HG03175 (cell line): Measurements from ENCODE around the gene PCOLCE2.
A peak's percentile ranks its signal among the peaks of the same experiment; 100 is the strongest.

Experiments
- ATAC-seq: cut with Tn5 transposase; IDR thresholded peaks from one replicate; pipeline ENCODE4 v1.9.1; 2021; ENCODE audit warnings: mild to moderate bottlenecking, moderate library complexity; ENCODE audit not compliant: unreplicated experiment

PCOLCE2 gene, protein sequence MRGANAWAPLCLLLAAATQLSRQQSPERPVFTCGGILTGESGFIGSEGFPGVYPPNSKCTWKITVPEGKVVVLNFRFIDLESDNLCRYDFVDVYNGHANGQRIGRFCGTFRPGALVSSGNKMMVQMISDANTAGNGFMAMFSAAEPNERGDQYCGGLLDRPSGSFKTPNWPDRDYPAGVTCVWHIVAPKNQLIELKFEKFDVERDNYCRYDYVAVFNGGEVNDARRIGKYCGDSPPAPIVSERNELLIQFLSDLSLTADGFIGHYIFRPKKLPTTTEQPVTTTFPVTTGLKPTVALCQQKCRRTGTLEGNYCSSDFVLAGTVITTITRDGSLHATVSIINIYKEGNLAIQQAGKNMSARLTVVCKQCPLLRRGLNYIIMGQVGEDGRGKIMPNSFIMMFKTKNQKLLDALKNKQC

DNA sequence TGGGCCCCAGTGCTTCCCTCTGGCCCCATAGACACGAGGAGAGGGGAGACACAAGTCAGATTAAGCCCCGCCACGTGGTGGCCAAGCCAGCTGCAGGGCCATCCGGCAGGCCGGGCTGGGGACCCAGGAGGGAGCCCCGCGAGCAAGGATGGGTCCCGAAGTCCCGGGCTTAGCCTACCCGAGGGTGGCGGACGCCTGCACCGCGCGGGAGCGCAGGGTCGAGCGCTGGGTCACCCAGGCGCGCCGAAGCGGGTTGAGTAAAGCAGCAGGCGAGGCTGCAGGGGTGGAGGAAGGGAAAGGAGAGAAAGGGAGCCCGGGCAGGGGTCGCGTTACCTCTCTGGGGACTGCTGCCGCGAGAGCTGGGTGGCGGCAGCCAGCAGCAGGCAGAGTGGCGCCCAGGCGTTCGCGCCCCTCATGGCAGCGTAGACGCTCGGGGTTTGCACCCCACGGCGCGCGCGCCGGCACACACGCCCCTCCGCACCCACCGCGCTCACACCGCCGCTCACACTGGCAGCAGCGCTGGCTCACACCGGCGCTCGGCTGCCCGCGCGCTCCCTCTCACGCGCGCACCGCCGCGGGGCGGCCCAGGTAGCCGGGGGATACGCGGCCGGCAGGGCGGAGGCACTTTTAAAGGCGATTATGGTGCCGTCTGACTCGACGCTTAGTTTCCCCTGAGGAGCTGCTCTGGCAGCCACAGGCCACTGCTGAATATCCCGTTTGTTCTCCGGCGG, at the start of gene PCOLCE2:
TSS of gene PCOLCE2 (minus strand) at position 603 of the 731 bp plus-strand sequence. CDS start at position 416, 187 bp downstream.
- ATAC-seq: peak; percentile 47

DNA sequence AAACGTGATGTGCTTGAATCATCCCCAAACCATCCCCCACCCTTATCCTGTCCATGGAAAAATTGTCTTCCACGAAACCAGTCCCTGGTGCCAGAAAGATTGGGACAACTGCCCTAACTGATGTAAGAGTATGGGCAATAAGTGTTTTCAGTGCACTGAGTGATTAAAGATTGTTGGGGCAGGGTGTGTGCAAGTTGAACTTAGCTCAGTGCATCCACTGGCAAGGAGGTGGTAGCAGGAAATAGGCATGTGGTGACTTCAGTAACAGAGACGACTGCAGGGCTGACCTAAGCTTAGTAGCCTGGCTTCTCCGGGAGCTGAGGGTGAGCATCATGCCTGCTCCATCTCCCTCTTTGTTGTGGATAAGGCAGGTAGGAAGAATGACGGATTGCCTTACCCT, 47.1 kb upstream of the PCOLCE2 start:
- no peak for ATAC-seq

DNA sequence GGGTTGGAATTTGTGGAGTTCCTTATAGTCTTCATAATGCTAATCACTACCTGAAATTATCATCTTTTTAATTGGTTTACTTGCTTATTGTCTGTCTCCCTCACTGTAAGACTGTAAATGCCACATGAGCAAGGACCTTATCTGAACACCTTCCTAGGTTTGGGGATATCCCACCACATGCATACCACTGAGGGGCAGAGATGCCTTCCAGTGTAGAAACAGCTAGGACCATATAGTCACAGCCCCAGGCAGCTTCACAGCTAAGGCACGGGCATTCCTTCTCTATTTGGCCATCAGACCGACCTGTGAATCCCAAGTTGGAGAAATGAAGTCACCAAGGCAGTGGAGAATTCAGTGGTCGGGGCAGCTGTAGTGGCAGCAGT, 46.0 kb upstream of the PCOLCE2 start:
- no peak for ATAC-seq

DNA sequence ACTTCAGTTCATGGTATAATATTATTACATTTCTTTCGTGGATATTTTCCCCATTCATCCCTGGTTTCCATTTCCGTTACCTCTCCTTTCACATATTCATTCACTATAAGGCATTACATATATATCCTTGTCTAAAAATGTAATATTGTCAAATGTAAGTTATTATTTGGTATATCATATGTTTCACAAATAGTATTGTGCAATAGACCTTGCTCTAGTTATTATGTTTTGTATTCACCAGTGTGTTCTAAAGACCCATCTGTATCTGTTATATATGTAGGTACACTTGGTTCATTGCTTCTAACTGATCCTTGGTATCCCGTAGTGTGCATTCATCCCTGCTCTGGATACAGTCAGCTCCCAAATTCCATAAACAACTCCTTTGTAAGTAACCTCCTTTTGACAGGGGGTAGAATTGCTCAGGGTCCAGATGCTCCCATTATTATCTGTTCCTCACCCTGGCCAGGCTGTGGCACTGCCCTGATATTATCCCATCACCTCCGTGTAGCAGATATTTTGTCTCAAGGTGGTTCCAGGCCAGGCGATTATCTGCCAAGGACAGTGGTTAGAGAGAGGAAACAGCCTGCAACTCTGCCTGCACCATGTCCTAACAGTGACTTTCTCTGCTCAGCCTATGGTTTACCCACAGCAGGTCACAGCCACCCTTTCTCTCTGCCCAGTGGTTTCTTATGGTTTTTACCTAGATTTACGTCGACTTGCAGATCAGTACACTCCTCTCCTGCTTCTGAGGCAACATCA, 45.4 kb upstream of the PCOLCE2 start:
- ATAC-seq: no peak

DNA sequence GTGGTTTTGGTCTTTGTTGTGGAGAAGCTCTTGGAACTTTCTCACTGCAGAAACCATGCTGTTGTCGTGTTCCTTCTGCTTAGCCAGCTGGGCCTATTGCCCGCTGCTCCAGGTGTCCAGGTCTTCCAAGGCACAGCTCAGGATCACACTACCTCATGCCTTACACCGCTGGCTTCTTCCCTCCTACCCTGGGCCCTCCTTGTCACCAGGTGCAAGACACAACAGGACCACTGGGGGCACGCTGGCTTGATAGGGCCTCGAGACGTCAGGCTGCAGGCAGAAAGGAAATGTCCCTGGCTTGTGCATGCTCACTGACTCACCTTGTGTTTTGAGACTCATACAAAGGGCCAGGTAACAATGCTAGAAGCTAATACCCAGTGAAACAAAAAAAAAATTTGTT, 42.3 kb upstream of the PCOLCE2 start:
- peak; percentile 74 for ATAC-seq

DNA sequence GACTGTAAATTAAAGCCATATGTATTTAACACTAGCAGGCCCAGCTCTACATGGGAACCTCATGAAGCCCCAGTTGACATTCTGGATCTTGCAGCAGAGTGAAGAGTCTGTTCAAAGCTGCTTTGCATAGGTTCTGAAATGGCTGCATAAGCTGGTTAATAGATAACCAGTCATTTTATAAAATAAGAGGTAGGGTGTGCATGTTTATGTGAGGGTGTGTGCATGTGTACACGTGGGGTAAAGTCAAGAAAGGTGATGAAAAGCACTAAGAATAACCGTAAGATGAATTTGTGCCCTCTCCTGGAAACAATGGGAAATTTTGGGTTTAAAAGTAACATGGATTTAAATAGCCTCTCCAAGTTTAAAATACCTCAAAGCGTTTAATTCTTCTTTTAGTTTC, 41.6 kb upstream of the PCOLCE2 start:
- ATAC-seq: no peak

DNA sequence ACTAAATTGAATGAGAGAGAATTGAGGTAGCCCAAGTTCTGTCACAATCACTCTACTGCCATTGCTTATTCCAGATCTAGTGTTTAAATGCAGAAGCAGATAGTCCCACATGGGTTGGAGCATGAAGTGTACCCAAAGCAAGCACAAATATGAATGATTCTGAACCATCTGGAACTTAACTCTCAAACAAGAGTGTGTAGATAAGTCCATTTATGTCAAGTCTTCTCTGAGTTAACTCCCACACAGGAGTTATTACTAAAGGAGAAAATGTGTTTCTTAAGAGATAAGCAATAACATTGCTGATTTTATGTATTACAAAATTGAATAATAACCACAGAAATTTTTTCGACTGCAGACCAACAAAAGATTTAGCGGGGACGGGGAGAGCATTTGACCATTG, 41.0 kb upstream of the PCOLCE2 start:
- no peak for ATAC-seq

DNA sequence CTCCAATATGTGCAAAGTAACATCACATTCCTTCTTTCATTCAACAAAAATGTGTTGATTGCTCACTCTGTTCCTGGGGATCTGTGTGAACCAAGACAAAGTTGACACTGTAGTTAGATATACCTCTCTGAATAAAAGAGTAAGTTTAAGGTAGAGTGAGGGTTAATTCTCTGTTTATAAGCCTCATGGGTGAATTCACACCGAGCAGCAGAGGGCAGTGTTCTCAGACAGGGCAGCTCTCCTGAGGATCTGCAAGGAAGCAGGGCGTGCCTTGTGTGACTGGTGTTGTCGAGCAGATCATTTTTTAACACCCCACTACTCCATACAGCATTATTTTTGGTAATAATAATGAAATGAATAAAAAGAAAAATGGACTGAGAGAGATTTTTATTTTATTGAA, 40.2 kb upstream of the PCOLCE2 start:
- ATAC-seq: peak; percentile 52

DNA sequence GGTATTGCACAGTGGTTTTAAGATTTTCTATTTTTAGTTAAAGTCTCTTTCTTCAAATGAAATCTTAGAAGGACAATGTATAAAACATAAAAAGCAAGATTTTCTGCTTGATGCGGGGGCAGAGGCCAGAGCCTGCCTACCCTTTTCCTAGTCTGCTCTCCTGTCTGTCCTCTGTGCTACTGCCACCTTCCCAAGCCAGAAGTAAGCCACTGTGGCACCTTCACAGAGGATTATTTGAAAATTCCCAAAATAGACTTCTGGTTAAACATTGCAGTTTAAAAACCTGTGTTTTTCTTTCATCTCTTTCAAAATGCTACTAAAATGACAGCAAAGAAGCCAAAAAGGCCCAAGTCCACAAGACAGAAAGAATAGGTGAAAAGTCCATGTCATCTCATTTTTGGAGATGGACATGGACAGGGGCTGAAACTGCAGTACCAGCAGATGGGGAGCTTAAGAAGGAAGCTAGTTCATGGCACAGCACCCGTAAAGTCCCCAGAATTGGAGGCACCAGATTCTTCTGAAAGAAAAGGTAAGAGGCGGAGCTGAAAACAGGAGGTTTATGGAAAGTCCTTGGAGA, 37.6 kb upstream of the PCOLCE2 start:
- ATAC-seq: no peak

DNA sequence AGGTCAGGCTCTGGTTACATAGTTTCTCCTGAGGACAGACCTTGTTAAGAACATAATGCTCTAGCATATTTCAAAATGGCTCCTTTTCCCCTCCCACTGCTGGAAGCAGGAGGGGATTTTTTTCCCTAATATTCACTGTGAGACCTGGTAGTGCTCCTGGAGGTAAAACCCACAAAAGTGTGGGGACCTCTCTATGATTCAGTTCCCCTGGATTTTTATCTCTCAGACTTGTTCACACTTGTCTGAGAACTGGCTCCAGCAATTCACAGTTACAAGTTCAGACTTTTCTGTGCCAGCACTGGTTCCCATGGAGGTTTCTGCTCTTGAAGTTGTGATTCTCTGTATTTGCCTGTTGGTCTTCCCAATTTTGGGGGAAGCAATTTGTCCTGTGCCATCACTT, 36.3 kb upstream of the PCOLCE2 start:
- no peak for ATAC-seq

DNA sequence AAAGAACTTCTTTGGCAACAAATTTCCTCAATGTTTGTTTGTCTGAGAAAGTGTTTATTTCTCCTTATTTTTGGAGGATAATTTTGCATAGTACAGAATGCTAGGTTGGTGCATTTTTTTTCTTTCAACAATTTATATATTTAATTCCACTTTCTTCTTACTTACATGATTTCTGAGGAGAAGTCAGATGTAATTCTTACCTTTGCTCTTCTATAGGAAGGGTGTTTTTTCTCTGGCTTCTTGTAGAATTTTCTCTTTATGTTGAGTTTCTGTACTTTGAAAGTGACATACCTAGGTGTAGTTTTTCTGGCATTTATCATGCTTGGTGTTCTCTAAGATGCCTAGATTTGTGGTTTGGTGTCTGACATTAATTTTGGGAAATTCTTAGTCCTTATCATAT, 34.8 kb upstream of the PCOLCE2 start:
- ATAC-seq: no peak

DNA sequence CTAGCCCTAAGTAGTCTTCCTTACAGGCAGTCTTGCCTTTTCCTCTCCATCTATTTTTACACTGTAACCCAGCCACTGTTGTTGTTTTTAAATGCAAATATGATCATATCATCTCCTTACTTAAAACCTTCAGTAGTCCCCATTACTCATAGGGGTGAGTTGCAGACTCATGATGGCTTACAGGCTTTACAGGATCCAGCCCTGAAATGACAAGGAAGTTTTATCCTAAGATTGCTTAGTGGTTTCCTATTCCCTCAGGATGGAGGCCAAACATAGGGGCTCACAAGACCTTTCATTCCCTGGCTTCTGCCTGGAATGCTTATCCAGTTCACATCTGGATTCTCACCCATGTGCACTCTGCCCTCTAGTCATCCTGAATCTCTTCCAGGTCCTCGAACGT, 27.7 kb upstream of the PCOLCE2 start:
- ATAC-seq: no peak

DNA sequence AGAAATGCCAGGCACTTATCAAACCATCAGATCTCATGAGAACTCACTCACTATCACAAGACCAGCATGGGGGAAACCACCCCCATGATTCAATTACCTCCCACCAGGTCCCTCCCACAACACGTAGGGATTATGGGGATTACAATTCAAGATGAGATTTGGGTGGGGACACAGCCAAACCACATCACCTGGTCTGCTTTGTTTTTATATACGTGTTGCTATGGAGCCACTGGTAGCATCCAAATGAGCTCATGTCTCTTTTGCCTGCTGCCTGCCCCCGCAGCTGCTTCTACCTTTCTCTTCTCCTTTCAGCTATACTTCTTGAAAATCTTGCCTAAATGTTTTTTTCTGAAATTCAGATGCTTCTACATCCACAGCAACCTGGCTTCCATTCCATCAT, 26.8 kb upstream of the PCOLCE2 start:
- ATAC-seq: no peak

DNA sequence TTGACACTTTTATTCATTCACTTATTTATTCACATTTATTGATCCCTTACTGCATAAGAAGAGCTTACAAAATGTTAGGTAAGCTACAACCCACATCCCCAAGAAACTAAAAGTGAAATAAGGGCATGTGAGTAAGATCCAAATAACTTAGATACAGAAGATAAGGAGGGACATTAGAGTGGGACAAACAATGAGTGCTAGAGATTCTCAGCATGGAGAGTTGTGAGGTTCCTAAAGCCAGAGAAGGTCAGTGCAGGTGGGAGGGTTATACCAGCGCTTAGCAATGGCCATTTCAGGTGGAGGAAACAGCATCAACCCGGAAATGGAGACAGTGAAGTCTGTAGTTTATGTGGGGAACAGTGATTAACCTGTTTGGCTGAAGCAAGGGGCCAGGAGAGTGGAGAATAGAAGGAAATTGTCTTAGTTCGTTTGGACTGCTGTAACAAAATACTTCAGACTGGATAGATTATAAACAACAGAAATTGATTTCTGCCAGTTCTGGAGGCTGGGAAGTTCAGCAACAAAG, 25.5 kb upstream of the PCOLCE2 start:
- no peak for ATAC-seq

DNA sequence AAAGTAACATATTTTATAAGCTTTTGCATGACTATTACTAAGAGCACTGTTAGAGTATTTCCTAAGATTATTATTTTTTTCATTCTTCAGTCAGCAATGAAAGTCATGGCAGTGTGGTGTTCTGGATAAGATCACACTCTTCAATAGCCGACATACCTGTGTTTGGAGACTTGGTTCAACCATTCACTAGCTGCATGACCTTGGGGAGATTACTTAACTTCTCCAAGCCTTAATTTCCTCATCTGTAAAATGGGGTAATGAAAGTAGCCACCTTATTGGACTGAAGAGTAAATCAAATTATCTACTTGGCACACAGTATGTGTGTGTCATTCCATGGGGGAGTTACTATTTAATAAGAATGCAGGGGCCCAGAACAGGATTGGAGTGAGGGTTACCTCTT, 24.5 kb upstream of the PCOLCE2 start:
- no peak for ATAC-seq

DNA sequence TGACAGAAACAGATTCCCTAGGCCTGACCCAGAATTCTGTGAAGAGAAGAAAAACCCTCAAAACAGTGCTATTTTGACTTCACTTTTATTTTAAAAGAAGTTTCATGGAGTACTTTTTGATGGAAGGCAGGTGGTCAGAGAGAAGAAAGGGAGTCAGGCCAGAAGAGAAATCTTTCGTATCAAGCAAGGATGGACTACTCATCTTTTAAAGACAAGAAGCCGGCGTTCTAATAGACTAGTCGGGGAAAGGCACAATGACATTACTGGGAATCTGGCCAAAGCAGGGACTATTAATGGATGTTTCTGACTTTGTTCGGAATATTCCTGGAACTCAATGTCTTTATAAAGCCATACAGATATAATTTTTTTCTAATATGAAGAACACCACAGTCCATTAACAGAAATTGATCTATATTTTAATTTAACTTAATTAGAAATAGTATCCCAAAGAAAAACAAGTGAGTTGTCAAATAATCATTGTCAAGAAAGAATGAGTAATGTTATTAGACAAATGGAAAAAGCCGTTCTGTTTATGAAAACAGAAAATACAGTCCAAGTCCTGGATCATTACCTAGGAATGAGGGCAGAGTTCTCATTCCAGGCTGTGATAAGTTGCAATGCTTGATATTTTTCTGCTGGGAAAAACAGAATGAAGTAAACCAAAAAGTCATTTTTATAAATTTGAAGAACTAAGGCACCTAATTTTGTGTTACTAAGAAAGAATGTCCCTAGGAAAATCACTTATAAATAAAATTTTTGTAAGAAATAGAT, 23.7 kb upstream of the PCOLCE2 start:
- ATAC-seq: no peak

DNA sequence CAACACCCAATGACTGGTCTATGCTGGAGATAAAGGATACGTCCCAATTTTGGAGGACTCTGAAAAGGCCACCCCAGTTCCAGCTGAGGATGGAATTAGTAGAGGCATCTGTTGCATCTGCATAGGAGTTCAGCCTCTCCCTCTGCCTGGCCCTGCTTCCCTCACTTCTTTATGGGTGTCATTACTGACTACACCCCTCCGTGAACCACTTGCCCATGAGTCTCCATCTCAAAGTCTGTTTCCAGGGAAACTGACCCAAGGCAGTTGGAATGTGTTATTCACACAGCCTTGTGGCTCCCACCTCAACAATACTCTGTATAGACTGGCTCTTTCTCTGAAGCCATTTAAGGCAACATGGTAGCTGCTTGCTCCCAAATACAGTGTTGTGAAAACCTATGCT, 21.4 kb upstream of the PCOLCE2 start:
- ATAC-seq: no peak

DNA sequence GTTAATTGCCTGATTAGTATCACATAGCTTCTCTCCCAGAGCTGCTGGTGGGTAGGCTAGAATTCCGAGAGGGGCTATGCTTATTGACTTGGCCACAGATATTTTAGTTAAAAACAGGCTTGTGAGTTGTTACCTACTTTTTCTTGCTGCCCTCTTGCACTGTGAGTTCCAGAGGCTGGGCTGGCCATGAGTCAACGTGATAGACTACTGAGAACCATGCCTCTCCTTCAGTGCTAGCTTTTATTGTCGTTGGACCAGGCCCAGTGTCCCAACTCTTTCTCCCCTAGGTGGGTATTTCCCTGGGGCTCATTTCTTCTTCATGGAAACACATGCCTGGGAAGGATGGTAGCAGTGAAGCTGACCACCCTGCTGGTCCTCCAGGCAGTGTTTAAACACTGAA, 20.4 kb upstream of the PCOLCE2 start:
- no peak for ATAC-seq

DNA sequence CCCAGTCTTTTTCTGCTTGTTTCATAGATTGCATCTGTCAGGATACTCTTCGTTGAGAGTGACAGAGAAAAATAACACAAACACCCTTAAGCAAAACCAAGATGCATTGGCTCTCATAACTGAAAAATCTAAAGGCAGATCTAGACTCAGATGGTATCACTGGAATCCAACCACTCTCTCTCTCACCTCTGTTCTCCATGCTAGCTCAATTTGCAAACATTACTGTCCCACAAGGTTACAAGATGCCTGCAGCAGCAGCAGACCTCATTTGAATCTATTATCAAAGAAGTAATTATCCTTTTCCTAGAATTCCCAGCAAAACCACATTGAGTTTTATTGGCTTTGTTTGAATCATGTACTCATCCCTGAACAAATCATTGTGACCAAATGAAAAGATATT, 19.1 kb upstream of the PCOLCE2 start:
- no peak for ATAC-seq
